ENCODE results near the gene RAE1. TPM values are rescaled to one million over a fixed set of nuclear protein-coding genes. Genes with fewer than 3 reads are reported as not detected.

Gene RAE1, protein sequence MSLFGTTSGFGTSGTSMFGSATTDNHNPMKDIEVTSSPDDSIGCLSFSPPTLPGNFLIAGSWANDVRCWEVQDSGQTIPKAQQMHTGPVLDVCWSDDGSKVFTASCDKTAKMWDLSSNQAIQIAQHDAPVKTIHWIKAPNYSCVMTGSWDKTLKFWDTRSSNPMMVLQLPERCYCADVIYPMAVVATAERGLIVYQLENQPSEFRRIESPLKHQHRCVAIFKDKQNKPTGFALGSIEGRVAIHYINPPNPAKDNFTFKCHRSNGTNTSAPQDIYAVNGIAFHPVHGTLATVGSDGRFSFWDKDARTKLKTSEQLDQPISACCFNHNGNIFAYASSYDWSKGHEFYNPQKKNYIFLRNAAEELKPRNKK
- total RNA-seq (2021; fragmentation: NEBNext Ultra II Directional; extraction: Animal tissue kit (Norgen Biotek cat#: 25700)), result 33.0 and 35.9 TPM in 2 replicates
- 44.9 and 58.8 TPM in 2 replicates for polyA plus RNA-seq (2011; rRNA removed)
- polyA plus RNA-seq (2011; cell fraction: cytosol; rRNA removed), result 50.7 TPM
- polyA plus RNA-seq (2011; cell fraction: nucleus; rRNA removed), result 39.7 TPM
- polyA plus RNA-seq (2012, experiment 1 of 2), result 38.3 to 45.8 TPM (median 41.2 TPM) in 4 replicates
- 20.3 TPM for polyA plus RNA-seq (2012, experiment 2 of 2)
- polyA plus RNA-seq (2013, experiment 1 of 2), result 20.4 TPM
- polyA plus RNA-seq (2013, experiment 2 of 2), result 17.4 TPM
- 69.3 and 70.1 TPM in 2 replicates for polyA minus RNA-seq (2011; rRNA and poly(A)+ RNA removed)
- 23.9 TPM for polyA minus RNA-seq (2011; cell fraction: cytosol; rRNA and poly(A)+ RNA removed)
- 69.1 TPM for polyA minus RNA-seq (2011; cell fraction: nucleus; rRNA and poly(A)+ RNA removed)
- long read RNA-seq, experiment 1, transcript RAE1-203 (12 exons, 2,639 nt), result major isoform, 20 of 31 reads
- long read RNA-seq, experiment 1, partial matches to known transcripts, result 9 of 31 reads
- long read RNA-seq, experiment 1, other reads (novel, unspliced or antisense), result 2 of 31 reads
- long read RNA-seq, experiment 2, transcript RAE1-201 (12 exons, 2,362 nt), result minor isoform, 7 of 118 reads
- long read RNA-seq, experiment 2, transcript RAE1-203 (12 exons, 2,639 nt), result major isoform, 98 of 118 reads
- long read RNA-seq, experiment 2, partial matches to known transcripts, result 10 of 118 reads
- long read RNA-seq, experiment 2, other reads (novel, unspliced or antisense), result 3 of 118 reads

DNA sequence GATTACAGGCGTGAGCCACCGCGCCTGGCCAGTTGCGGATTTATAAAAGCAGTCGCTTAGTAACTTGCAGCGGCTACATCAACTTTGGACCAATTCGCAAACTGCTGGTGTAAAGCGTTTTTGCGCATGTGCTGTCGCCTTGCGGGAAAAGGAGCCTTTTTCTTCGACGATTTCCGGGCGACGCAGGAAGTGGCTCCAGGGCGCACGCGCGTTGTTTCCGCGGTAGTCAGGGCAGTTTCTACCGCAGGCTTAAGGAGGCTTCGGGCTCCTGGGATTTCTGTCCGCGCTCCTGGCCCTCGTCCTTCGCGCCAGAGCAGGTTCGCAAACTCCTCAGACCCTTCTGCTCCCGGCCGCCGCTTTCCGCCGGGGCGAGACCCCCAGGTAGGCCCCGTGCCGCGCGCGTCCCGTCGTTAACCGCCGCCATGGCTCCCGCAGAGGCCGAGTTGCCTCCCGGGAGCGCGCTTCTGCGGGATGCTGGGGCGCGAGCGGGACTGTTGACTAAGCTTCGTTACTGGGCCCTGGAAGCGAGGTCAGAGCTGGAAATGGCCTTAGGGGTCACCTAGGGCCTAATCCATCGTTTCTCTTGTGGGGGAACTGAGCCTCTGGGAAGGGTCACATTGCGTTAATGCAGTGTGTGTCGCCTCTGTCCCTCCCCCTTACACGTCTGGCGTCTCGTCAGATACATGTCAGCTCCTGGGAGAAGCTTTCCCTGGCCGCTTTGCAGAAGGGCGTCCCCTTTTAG, at the start of gene RAE1:
TSS of gene RAE1 (plus strand) at position 214 of the 742 bp plus-strand sequence. CDS start 2,784 bp downstream, outside the sequence.
- H3K4me2 ChIP-seq (ENCODE audit: insufficient read depth in 1 of 2, low read depth in 2 of 2, low read length in 2 of 2), result peak within 1 kb of the TSS; percentile 85 to 98
- H3K9me3 ChIP-seq (ENCODE audit: insufficient read depth in 2 of 2, low read depth in 1 of 2, low read length in 1 of 2), result no peaks in the 10 kb centered on the region
- H3K4ac ChIP-seq (replicated peaks; ENCODE audit: insufficient read length, low read depth, low read length), result peak within 1 kb of the TSS; percentile 16
- no peaks in the 10 kb centered on the region for H3K27me3 ChIP-seq (replicated peaks in 1 of 4; ENCODE audit: control insufficient read depth in 3 of 4, extremely low read depth in 1 of 4, insufficient read depth in 3 of 4, low read length in 3 of 4)
- ChIA-PET POLR2A (ENCODE audit: partially characterized antibody) (interaction anchor here (1.0 to 3.4 kb wide), 4 partner anchors 12 to 39 kb away, joined by 3 to 10 read pairs (median 4); partner anchors contain the start of gene RBM38), CTCF (ENCODE audit: partially characterized antibody) (interaction anchor here (1.0 to 1.5 kb wide), 3 partner anchors 19 to 261 kb away, joined by 3 to 6 read pairs (median 4); no protein-coding TSS in a partner anchor)
- FAIRE-seq (no peak), DNase-seq (ENCODE audit: low read depth in 1 of 2, low spot score in 2 of 2) (peak; percentile 38 to 90)
- peaks cover 14 to 35% (median 22%) of the 10 kb centered on the region in 4 experiments for H3K36me3 ChIP-seq (ENCODE audit: control insufficient read depth in 2 of 4, insufficient read depth in 4 of 4, low read length in 3 of 4)
- no peak within 1 kb of the TSS for H3K14ac ChIP-seq (ENCODE audit: insufficient read length)
- H3K4me3 ChIP-seq (ENCODE audit: extremely low read depth in 1 of 4, insufficient read depth in 2 of 4, low read depth in 3 of 4, low read length in 4 of 4), result peak within 1 kb of the TSS; percentile 94 to 99 (median 98)
- H2AK5ac ChIP-seq (ENCODE audit: low read depth, low read length), result no peak within 1 kb of the TSS
- no peak within 1 kb of the TSS for H2BK12ac ChIP-seq (ENCODE audit: low read depth, low read length)
- no peak within 1 kb of the TSS for H3K56ac ChIP-seq (replicated peaks; ENCODE audit: insufficient read length, low read depth, low read length)
- peak within 1 kb of the TSS; percentile 72 for H3K18ac ChIP-seq (ENCODE audit: extremely low read depth, low read length)
- peak within 1 kb of the TSS; percentile 20 for H4K91ac ChIP-seq (replicated peaks; ENCODE audit: insufficient read length, low read length)
- WGBS, 2 experiments (ENCODE audit: extremely low coverage in 1 of 2, insufficient coverage in 1 of 2, insufficient read length in 1 of 2, insufficient replicate concordance in 2 of 2, low coverage in 1 of 2, low lambda C conversion rate in 2 of 2, missing lambda C conversion rate in 1 of 2), result 1% methylated on average over 60 of the region's 64 CpGs; no CpG with 5 or more reads in 1 of the 2 experiments
- peaks cover 17% of the 10 kb centered on the region for H3K79me1 ChIP-seq (ENCODE audit: low read depth, low read length)
- no peak within 1 kb of the TSS for H2BK120ac ChIP-seq (replicated peaks; ENCODE audit: low read depth, low read length)
- H2BK20ac ChIP-seq (ENCODE audit: low read length), result no peak within 1 kb of the TSS
- peak within 1 kb of the TSS; percentile 65 for H4K5ac ChIP-seq (ENCODE audit: insufficient read length, low read depth, low read length)
- peaks cover 0 to 3% of the 10 kb centered on the region in 2 experiments for H4K20me1 ChIP-seq (replicated peaks in 1 of 2; ENCODE audit: control insufficient read depth in 1 of 2, insufficient read depth in 2 of 2, low read length in 2 of 2)
- H3K23me2 ChIP-seq (ENCODE audit: low read depth, low read length), result peaks cover 5% of the 10 kb centered on the region; the same call in 1 of the 2 replicates
- H3K4me1 ChIP-seq (replicated peaks in 1 of 4; ENCODE audit: control insufficient read depth in 3 of 4, insufficient read depth in 4 of 4, low read length in 3 of 4), result peaks cover 0 to 9% (median 4%) of the 10 kb centered on the region in 4 experiments; a peak in 5 of 7 replicates
- peak within 1 kb of the TSS; percentile 97 for H4K8ac ChIP-seq (ENCODE audit: extremely low read depth, insufficient read depth, low read length)
- H2BK15ac ChIP-seq (ENCODE audit: low read length), result peak within 1 kb of the TSS; percentile 23; the same call in 1 of the 2 replicates
- H2BK5ac ChIP-seq (ENCODE audit: low read depth, low read length), result peak within 1 kb of the TSS; percentile 40; the same call in 1 of the 2 replicates
- peaks cover 17 to 37% of the 10 kb centered on the region in 2 experiments for H3K79me2 ChIP-seq (ENCODE audit: control insufficient read depth in 1 of 2, insufficient read depth in 2 of 2, low read length in 2 of 2)
- peak within 1 kb of the TSS; percentile 86 for H3K27ac ChIP-seq (ENCODE audit: low read depth, low read length)
- no peak within 1 kb of the TSS for H3K23ac ChIP-seq (ENCODE audit: insufficient read length)
- H2AFZ ChIP-seq (ENCODE audit: low read length), result peak within 1 kb of the TSS; percentile 87; the same call in 1 of the 2 replicates
- H3K9ac ChIP-seq (replicated peaks in 1 of 4; ENCODE audit: extremely low read depth in 1 of 4, low read depth in 3 of 4, low read length in 3 of 4), result peak within 1 kb of the TSS; percentile 81 to 94 (median 84)
- TF ChIP-seq TAF7 (optimal IDR thresholded peaks at IDR 0.05; ENCODE audit: borderline replicate concordance, low read depth, low read length) (no peak), RXRA (IDR thresholded peaks at IDR 0.05; ENCODE audit: insufficient read depth, low read depth, low read length) (no peak), KDM5A (IDR thresholded peaks at IDR 0.05; ENCODE audit: low read length) (peak; percentile 49; the same call in 1 of the 2 replicates), TEAD4 (IDR thresholded peaks at IDR 0.05; ENCODE audit: low read depth, low read length) (no peak), CHD1 (IDR thresholded peaks at IDR 0.05; ENCODE audit: low read depth, low read length) (no peak), CBX5 (IDR thresholded peaks at IDR 0.05; ENCODE audit: low read depth, low read length) (no peak), CHD2 (IDR thresholded peaks at IDR 0.05; ENCODE audit: low read length) (no peak)

Data from H1 (cell line).